Muscle of back (tissue), 10 donors: Measurements from ENCODE around the gene LENG8. TPM values are rescaled to one million over a fixed set of nuclear protein-coding genes. Genes with fewer than 3 reads are reported as not detected.

ENCODE experiments used
- polyA plus RNA-seq, 10 donors: library from polyadenylated mRNA; unstranded; fragments of 120-200 nt; gene quantifications; one replicate each; pipeline ENCODE4 v1.2.1, GENCODE V29; 2013; ENCODE audit not compliant: insufficient read length in 10 of 10

The LENG8 gene
- polyA plus RNA-seq, 10 donors, result 51.0 to 156 (median 85.9) TPM

Other genes starting within 250 kb of the LENG8 start
- gene RPS9, start 248.3 kb upstream of the LENG8 start, polyA plus RNA-seq, result 1,000 to 10,000 TPM; 1,602 to 2,705 (median 2,168) TPM
- gene LILRB3, start 226.2 kb upstream of the LENG8 start, polyA plus RNA-seq, result 1 to 10 TPM in 9 of 10 donors, under 1 TPM in 1; 0.79 to 3.8 (median 2.3) TPM
- 1 to 10 TPM; 1.1 to 2.6 (median 1.5) TPM for gene LILRA6, start 206.4 kb upstream of the LENG8 start, polyA plus RNA-seq
- 10 to 100 TPM in 1 of 10 donors, 1 to 10 TPM in 9; 6.8 to 11.2 (median 8.9) TPM for gene LILRB5, start 191.9 kb upstream of the LENG8 start, polyA plus RNA-seq
- 1 to 10 TPM; 1.2 to 2.3 (median 1.7) TPM for gene LILRB2, start 168.1 kb upstream of the LENG8 start, polyA plus RNA-seq
- gene LILRA5, start 136.0 kb upstream of the LENG8 start, polyA plus RNA-seq, result 1 to 10 TPM in 1 of 10 donors, under 1 TPM in 9; 0.37 to 1.1 (median 0.54) TPM
- gene LILRA4, start 110.0 kb upstream of the LENG8 start, polyA plus RNA-seq, result under 1 TPM in 2 of 10 donors, not detected in 8; 0.17 to 0.20 TPM
- gene LAIR1, start 84.3 kb upstream of the LENG8 start, polyA plus RNA-seq, result 10 to 100 TPM in 1 of 10 donors, 1 to 10 TPM in 9; 5.6 to 11.0 (median 7.4) TPM
- 1 to 10 TPM; 2.6 to 6.1 (median 3.9) TPM for gene TTYH1, start 33.7 kb upstream of the LENG8 start, polyA plus RNA-seq
- 1 to 10 TPM in 8 of 10 donors, under 1 TPM in 2; 0.94 to 2.6 (median 1.6) TPM for gene LENG9, start 14.6 kb downstream of the LENG8 start, polyA plus RNA-seq
- 10 to 100 TPM; 17.7 to 74.8 (median 29.7) TPM for gene CDC42EP5, start 24.1 kb downstream of the LENG8 start, polyA plus RNA-seq
- 1 to 10 TPM in 1 of 10 donors, under 1 TPM in 2, not detected in 7; 0.64 to 2.6 (median 0.68) TPM for gene LAIR2, start 53.6 kb downstream of the LENG8 start, polyA plus RNA-seq
- gene LILRA2, start 124.6 kb downstream of the LENG8 start, polyA plus RNA-seq, result 1 to 10 TPM in 3 of 10 donors, under 1 TPM in 7; 0.34 to 1.6 (median 0.91) TPM
- under 1 TPM; 0.29 to 0.95 (median 0.41) TPM for gene LILRA1, start 144.4 kb downstream of the LENG8 start, polyA plus RNA-seq
- 1 to 10 TPM in 9 of 10 donors, under 1 TPM in 1; 0.83 to 2.4 (median 1.4) TPM for gene LILRB1, start 181.3 kb downstream of the LENG8 start, polyA plus RNA-seq
- gene LILRB4, start 213.8 kb downstream of the LENG8 start, polyA plus RNA-seq, result 1 to 10 TPM in 9 of 10 donors, under 1 TPM in 1; 0.72 to 2.0 (median 1.2) TPM